GM12873 (cell line): ENCODE measurements around the gene GARNL3.

ENCODE experiments used
- CTCF ChIP-seq: IDR thresholded peaks from 2 replicates; pipeline ENCODE4 v1.5.1; 2012; ENCODE audit warnings: low read depth, mild to moderate bottlenecking, moderate library complexity, low read length, control low read depth; ENCODE audit not compliant: insufficient read depth; ENCODE audit errors: missing control alignments

GARNL3 gene

DNA sequence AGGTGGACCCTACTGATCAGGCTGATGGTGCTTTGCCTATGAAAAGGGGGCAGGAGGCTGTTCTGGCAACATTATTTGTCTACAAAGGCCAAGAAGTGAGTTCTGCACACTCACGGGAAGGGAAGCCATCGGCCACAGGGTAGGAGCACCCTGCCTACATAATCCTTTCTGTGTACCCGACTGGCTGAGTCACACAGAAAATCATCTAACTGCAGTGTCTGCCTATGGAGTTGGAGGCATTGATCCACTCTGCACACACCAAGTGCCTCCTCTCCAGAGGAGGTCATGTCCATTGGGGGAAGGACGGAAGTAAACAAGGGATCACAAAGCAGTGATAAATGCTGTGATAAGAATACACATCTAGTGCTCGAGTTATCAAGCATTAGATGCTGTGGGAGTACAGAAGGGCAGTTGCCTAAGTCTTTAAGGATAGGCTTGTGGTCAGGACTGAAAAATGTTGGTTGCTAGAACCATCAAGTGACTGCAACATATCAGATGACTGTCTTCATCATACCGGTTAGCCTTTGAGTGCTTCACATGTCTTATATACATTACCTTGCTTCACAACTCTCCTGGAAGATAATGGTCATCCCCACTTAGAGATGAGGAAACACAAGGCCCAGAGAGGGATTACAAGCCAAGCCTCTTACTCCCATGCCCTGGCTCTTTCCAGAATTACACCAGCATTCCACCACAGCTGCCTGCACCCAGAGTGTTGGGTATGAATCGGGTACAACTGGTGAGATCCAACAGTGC, 131.1 kb downstream of the GARNL3 start:
- TF ChIP-seq CTCF, result no peak

GRCh38 chr9:127396253-127396807, 131.8 kb downstream of the GARNL3 start:
- no peak for TF ChIP-seq CTCF

DNA sequence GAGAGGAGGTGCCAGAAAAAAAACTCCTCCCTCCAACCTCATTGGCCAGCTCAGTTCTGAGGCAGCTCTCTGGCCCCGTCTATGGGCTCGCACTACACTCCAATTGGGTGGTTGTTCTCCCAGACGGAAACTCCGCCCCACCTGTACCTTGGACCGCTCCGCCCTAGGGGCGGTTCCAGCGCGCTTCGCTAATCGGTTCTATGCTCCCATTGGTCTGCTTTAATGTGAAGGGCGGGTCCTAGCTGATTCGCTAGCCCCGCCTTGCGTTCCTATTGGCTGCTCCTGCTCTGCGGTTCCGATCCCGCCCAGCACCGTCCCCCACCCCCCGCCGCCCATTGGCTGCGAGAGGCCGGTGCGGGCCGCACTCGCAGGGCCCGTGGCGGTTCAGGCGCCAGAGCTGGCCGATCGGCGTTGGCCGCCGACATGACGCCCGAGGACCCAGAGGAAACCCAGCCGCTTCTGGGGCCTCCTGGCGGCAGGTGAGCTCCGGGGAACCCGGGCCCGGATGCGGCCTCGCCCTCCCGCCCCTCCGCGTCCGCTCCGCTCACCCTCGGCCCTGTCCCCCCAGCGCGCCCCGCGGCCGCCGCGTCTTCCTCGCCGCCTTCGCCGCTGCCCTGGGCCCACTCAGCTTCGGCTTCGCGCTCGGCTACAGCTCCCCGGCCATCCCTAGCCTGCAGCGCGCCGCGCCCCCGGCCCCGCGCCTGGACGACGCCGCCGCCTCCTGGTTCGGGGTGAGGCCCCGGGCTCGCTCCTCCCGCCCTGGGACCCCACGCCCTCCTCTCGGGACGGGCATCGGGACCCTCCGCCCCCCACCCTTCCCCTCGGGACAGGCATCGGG, 132.5 kb downstream of the GARNL3 start, which contains the start of gene SLC2A8:
Gene SLC2A8 (plus strand): TSS at position 362 of the 838 bp plus-strand sequence. CDS start 62 bp downstream, at position 424.
- TF ChIP-seq CTCF, result peak; percentile 11

DNA sequence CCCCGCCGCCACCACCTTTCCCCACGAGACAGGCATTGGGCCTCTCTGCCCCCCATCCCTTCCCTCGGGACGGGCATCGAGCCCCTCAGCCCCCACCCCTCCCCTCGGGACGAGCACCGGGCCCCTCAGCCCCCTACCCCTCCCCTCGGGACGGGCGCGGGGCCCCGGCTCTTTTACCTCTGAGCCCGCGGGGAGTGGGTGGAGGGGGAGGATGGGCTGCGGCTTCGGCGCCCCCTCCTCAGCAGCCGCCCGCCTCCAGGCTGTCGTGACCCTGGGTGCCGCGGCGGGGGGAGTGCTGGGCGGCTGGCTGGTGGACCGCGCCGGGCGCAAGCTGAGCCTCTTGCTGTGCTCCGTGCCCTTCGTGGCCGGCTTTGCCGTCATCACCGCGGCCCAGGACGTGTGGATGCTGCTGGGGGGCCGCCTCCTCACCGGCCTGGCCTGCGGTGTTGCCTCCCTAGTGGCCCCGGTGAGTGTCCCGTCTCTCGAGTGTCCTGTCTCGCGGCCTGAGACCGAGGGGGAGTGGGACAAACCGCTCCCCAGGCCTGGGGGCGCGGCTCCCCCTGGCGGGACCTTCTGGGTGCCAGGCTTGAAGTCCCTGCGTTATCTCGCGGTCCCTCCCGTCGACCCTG, 133.2 kb downstream of the GARNL3 start:
- peak; percentile 63 for TF ChIP-seq CTCF

DNA sequence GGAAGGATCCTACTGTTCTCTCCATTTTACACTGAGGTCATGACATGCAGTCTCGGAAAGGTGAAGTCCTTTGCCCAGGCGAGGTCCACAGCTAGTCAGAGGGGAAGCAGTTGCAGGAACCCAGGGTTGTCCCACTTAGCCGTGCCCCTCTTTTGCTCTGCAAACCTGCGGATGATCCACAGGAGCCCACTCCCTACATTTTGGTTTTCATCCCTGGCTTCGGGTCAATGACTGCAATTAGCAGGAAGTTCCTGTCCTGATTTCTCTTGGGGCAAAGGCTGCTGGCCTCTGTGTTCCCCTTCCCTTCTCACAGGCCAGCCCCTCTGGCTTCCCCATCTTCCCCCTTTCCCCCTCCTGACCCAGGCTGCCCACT, 133.7 kb downstream of the GARNL3 start:
- TF ChIP-seq CTCF, result no peak

DNA sequence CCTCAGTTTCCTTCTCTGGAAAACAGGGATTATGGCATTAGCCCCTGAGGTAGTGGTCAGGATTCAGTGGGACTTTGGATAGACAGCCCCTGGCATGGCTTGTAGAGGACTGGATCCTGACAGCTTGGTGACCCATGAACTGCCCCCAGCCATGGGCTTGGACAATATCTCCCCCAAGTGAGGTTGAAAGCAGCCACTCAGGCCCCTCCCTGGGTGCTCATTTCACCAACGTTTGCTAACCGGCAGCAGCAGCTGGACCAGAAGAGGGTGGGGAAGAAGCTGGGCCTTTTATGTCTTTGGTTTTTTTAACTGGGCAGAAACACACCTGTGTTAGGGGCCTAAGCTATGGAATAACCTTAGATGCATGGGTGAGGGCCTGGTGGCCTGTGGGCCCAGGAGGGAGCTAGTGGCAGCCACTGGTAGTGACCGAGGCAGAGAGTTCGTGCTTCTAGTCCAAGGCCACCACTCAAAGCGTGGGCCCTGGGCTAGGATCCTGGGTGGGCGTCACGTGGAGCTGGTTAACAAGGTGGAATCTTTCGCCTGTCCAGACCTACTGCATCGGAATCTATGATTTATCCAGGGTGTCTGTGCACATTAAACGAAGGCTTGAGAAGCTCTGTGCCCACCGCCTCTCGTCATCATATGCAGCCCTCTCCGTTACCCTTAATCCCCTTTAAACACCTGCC, 134.3 kb downstream of the GARNL3 start:
- TF ChIP-seq CTCF, result no peak
